Tibial nerve (tissue), 4 donors: ENCODE results near the gene FETUB. TPM values are rescaled to one million over a fixed set of nuclear protein-coding genes. Genes with fewer than 3 reads are reported as not detected.

Experiments used
- DNase-seq, 2 donors: peaks; one replicate each; pipeline ENCODE4 v3.0.0-alpha.2; 2019; ENCODE audit warnings: low spot score in 2 of 2
- H3K27ac ChIP-seq, 4 donors: fragments of 200-600 bp; sonication (generic) in 3 of 4; one replicate each; pipeline ENCODE4 v1.5.1; 2017 to 2019; ENCODE audit warnings: mild to moderate bottlenecking in 1 of 4
- H3K27me3 ChIP-seq, 2 donors: fragments of 200-600 bp; sonication (generic) in 1 of 2; one replicate each; pipeline versions ENCODE4 v1.5.1 to v1.6.0; 2017 to 2019
- H3K36me3 ChIP-seq, 3 donors: fragments of 200-600 bp; sonication (generic); one replicate each; pipeline ENCODE4 v1.5.1; 2018 to 2019
- H3K4me1 ChIP-seq, 4 donors: fragments of 200-600 bp; sonication (generic) in 3 of 4; one replicate each; pipeline ENCODE4 v1.5.1; 2017 to 2019
- H3K4me3 ChIP-seq, 4 donors: fragments of 200-600 bp; sonication (generic) in 3 of 4; one replicate each; pipeline ENCODE4 v1.5.1; 2017 to 2019; ENCODE audit warnings: mild to moderate bottlenecking in 1 of 4, moderate library complexity in 1 of 4
- H3K9me3 ChIP-seq, 4 donors: fragments of 200-600 bp; sonication (generic) in 3 of 4; one replicate each; pipeline ENCODE4 v1.5.1; 2017 to 2019
- EP300 ChIP-seq, 2 donors: sonication (generic); formaldehyde crosslinking; IDR thresholded peaks; one replicate each; pipeline ENCODE4 v1.6.1; 2017; ENCODE audit warnings: antibody characterized with exemption in 2 of 2, mild to moderate bottlenecking in 1 of 2
- POLR2A ChIP-seq, 2 donors: fragments of 450-650 bp; IDR thresholded peaks; one replicate each; pipeline ENCODE4 v1.6.1; 2017; ENCODE audit warnings: antibody characterized with exemption in 2 of 2, mild to moderate bottlenecking in 2 of 2, moderate library complexity in 2 of 2
- WGBS, 2 donors: methylation state at CpG; one replicate each; pipeline ENCODE4 v1.1.5; 2018; 5-methylcytosine and 5-hydroxymethylcytosine counted together
- total RNA-seq, 4 donors: library from RNA; depleted of rRNA; stranded (reverse); fragments of >200 nt; gene quantifications; one replicate each; pipeline ENCODE4 v1.1.0, GENCODE V29; 2016
- TF ChIP-seq, protein P1 (sequence below), 5 experiments: fragments of 200-600 bp in 3 of 5; fragments of 450-650 bp in 2 of 5; sonication (generic) in 3 of 5; IDR thresholded peaks; one replicate each; pipeline ENCODE4 v1.5.1; 2016 to 2019; ENCODE audit warnings: antibody characterized with exemption in 5 of 5, mild to moderate bottlenecking in 3 of 5, moderate library complexity in 2 of 5

FETUB gene
- total RNA-seq, 4 donors from 2014 or later, result not detected

DNA sequence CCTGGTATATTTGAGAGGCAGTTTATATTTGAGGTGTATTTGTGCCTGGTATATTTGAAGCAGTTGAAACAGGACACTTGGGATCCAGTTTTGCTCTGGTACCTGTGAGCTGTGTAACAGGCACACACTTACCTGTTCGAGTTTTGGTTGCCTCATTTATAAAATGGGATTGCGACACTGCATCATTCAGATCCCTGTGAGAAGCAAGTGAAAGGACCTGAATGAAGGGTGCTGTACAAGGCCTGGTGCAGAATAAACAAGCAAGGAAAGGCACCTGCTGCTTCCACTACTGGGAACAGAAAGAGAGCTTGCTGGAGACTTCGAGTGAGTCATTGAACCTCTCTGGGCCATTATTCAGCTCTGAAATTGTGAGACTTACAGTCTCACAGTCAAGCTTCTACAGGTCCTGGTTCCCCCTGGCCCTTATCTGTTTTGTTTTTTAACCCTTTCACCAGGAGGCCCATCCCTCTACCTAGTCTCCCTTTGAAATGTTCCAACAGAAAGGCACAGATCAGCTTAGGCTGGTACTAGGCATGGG is 11.5 kb downstream of the FETUB start:
- 87 to 93% methylated on average over 3 of the region's 3 CpGs for WGBS, 2 donors
- H3K4me1 ChIP-seq, result no peaks in the 10 kb centered on the region

DNA sequence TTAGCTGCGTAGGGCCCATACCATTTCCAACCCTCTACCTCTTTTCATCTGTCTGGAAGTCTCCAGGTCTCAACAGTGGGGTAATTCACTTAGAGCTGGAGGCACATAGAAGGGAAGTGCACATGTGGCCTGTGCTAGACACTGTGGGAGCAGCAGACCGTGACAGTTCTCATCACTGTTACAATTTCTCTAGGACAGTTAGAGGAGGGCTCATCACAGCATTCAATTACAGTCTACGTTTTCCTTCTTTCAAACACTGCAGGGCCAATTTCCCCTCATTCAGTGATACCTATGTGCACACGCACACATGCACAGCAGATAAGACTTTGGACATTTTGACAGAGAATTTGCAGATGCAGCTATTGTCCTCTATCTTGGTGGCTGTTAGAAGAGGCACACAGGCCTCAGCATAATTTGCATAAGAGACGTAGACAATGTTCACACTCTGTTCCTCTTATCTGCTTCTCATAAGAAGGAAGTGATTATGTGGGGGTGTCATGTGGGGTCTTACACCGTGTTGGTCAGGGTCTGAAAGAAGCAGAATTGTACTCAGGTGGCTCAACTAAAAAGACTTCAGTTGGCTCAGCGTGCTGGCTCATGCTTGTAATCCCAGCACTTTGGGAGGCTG is 13.0 kb downstream of the FETUB start:
- Histone ChIP-seq H3K4me1 (no peaks in the 10 kb centered on the region), H3K36me3 (no peaks in the 10 kb centered on the region), H3K27ac (no peak overlapping the region), H3K4me3 (no peak overlapping the region), H3K9me3 (no peaks in the 10 kb centered on the region), H3K27me3 (peaks cover 0 to 8% of the 10 kb centered on the region in 2 donors)
- DNase-seq, result no peak
- TF ChIP-seq, protein P1, sequence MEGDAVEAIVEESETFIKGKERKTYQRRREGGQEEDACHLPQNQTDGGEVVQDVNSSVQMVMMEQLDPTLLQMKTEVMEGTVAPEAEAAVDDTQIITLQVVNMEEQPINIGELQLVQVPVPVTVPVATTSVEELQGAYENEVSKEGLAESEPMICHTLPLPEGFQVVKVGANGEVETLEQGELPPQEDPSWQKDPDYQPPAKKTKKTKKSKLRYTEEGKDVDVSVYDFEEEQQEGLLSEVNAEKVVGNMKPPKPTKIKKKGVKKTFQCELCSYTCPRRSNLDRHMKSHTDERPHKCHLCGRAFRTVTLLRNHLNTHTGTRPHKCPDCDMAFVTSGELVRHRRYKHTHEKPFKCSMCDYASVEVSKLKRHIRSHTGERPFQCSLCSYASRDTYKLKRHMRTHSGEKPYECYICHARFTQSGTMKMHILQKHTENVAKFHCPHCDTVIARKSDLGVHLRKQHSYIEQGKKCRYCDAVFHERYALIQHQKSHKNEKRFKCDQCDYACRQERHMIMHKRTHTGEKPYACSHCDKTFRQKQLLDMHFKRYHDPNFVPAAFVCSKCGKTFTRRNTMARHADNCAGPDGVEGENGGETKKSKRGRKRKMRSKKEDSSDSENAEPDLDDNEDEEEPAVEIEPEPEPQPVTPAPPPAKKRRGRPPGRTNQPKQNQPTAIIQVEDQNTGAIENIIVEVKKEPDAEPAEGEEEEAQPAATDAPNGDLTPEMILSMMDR (IDR thresholded peaks at IDR 0.05), result no peak
- TF ChIP-seq EP300 (IDR thresholded peaks at IDR 0.05) (no peak), POLR2A (IDR thresholded peaks at IDR 0.05) (no peak)
- 69 to 78% methylated on average over 7 of the region's 7 CpGs for WGBS, 2 donors

More for the DNA sequence above, 11.5 kb downstream of the FETUB start:
- TF ChIP-seq EP300 (IDR thresholded peaks at IDR 0.05) (no peak), POLR2A (IDR thresholded peaks at IDR 0.05) (no peak)
- TF ChIP-seq, protein P1 (IDR thresholded peaks at IDR 0.05), result no peak
- H3K4me3 ChIP-seq, result no peak overlapping the region
- no peaks in the 10 kb centered on the region for H3K36me3 ChIP-seq
- peaks cover 0 to 8% of the 10 kb centered on the region in 2 donors for H3K27me3 ChIP-seq
- DNase-seq, result no peak
- H3K9me3 ChIP-seq, result no peaks in the 10 kb centered on the region
- H3K27ac ChIP-seq, result no peak overlapping the region

DNA sequence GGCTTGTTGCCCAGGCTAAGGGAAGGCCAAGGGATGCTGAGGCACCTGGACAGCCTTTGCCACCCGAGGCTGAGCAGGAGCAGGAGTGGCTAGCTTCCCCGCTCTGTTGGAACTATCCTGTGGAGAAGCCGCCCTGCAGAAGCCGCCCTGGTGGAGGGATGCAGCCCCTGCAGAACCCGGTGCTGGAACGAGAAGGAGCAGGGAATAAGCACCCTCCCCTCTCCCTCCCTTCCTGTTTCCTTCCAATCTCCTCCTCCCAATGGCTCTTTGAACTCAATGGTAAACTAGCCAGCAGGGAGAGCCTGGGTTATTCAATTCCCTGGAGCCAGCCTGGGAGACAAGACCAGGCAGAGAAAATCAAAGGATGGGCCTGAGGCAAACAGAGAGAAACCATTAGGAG is 13.8 kb downstream of the FETUB start:
- no peak overlapping the region for H3K4me3 ChIP-seq
- no peak for TF ChIP-seq EP300 (IDR thresholded peaks at IDR 0.05)
- TF ChIP-seq, protein P1 (IDR thresholded peaks at IDR 0.05), result no peak
- no peak for TF ChIP-seq POLR2A (IDR thresholded peaks at IDR 0.05)
- no peak for DNase-seq
- WGBS, 2 donors, result 29 to 38% methylated on average over 6 of the region's 6 CpGs
- H3K27ac ChIP-seq, result no peak overlapping the region
- no peaks in the 10 kb centered on the region for H3K9me3 ChIP-seq
- no peaks in the 10 kb centered on the region for H3K4me1 ChIP-seq
- no peaks in the 10 kb centered on the region for H3K36me3 ChIP-seq
- H3K27me3 ChIP-seq, result peaks cover 0 to 8% of the 10 kb centered on the region in 2 donors

DNA sequence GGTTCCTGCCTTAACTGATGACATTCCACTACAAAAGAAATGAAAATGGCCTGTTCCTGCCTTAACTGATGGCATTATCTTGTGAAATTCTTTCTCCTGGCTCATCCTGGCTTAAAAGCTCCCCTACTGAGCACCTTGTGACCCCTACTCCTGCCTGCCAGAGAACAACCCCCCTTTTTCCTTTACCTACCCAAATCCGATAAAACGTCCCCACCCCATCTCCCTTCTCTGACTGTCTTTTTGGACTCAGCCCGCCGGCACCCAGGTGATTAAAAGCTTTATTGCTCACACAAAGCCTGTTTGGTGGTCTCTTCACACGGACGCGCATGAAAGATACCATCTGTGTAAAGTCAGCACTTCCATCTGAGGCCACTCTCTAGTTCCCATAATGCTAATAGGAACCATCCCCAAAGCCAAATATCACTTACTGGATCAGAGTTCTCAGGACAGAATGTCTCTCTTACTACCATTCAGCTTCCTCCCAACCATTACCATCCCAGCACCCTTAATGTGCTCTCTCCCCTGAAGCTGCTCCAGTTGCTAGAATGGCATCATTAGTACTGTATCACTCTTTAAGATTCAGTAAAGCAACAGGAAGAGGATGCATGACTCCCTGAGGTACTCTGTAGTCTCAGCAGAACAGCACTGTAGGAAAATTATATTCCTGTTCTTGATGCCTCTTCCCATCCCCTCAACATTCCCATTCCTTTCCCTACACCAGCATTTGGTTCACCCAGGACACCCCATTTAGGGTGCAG is 23.3 kb downstream of the FETUB start:
- no peaks in the 10 kb centered on the region for H3K4me1 ChIP-seq
- no peaks in the 10 kb centered on the region for H3K36me3 ChIP-seq
- H3K9me3 ChIP-seq, result no peaks in the 10 kb centered on the region
- H3K27ac ChIP-seq, result no peak overlapping the region
- no peak overlapping the region for H3K4me3 ChIP-seq
- no peaks in the 10 kb centered on the region for H3K27me3 ChIP-seq
- WGBS, 2 donors, result 34 to 35% methylated on average over 7 of the region's 7 CpGs
- DNase-seq, result no peak
- TF ChIP-seq POLR2A (IDR thresholded peaks at IDR 0.05) (no peak), EP300 (IDR thresholded peaks at IDR 0.05) (no peak)
- TF ChIP-seq, protein P1 (IDR thresholded peaks at IDR 0.05), result no peak

DNA sequence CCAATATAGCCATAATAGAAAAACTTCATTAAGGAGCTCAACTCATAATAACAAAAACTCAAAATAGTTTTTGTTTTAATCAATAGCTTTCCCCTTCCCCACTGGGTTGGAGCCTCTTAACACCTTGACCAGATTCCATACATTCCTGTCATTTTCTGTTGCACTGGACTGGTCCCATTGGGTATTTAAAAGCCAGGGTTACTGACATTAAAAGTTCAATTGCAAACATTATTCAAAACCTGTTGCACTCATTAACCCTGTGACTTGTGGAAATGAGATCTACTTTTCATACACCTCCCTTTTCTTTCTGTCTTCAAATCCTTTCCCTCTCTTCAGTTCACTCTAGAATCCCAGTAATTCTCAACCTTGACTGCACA is 23.9 kb downstream of the FETUB start:
- no peak overlapping the region for H3K27ac ChIP-seq
- H3K9me3 ChIP-seq, result no peaks in the 10 kb centered on the region
- no peaks in the 10 kb centered on the region for H3K36me3 ChIP-seq
- no peak overlapping the region for H3K4me3 ChIP-seq
- DNase-seq, result no peak
- no peaks in the 10 kb centered on the region for H3K4me1 ChIP-seq
- no peaks in the 10 kb centered on the region for H3K27me3 ChIP-seq
- TF ChIP-seq, protein P1 (IDR thresholded peaks at IDR 0.05), result no peak
- no peak for TF ChIP-seq EP300 (IDR thresholded peaks at IDR 0.05)
- TF ChIP-seq POLR2A (IDR thresholded peaks at IDR 0.05), result no peak
